AG09309 (cell line): ENCODE data around the gene HOXA7.

Experiments
- DNase-seq: peaks from one replicate; pipeline ENCODE4 v3.0.0-alpha.2; 2010; ENCODE audit warnings: low read depth
- H3K4me3 ChIP-seq: 2 replicates; pipeline ENCODE4 v1.5.1; 2011; ENCODE audit warnings: mild to moderate bottlenecking, low read depth, low read length, moderate library complexity; ENCODE audit not compliant: control insufficient read depth
- CTCF ChIP-seq: IDR thresholded peaks from 2 replicates; pipeline ENCODE4 v1.5.1; 2011; ENCODE audit warnings: mild to moderate bottlenecking, low read depth, low read length, inconsistent platforms; ENCODE audit not compliant: insufficient read depth, control insufficient read depth; ENCODE audit errors: missing control alignments

Gene HOXA7

GRCh38 chr7:27132978-27133377, 23.5 kb downstream of the HOXA7 start:
- TF ChIP-seq CTCF: no peak
- DNase-seq: no peak
- H3K4me3 ChIP-seq: no peak overlapping the region

GRCh38 chr7:27132214-27132613, 24.3 kb downstream of the HOXA7 start:
- no peak for DNase-seq
- TF ChIP-seq CTCF: no peak
- no peak overlapping the region for H3K4me3 ChIP-seq

DNA sequence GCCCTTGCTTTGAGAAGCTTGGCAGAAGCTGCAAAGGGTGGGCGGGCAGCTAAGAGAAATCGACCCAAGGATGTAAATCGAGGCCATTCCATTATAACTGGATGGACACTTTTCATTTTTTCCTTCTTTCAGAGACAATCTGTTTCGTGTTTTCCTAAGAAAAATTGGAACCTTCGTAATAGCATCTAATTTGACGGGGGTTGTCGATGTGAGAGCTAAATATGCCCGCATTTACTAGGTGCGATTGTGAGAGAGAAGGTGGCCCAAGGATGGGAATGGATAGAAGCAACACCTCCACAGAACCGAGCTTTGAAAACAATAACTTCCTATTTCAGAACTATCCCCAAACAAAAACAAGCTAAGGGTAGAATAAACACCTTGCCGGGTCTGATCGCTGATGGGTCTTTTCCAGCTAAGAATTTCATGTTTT, 25.1 kb downstream of the HOXA7 start:
- H3K4me3 ChIP-seq: peak overlapping the region; percentile 75
- DNase-seq: no peak

DNA sequence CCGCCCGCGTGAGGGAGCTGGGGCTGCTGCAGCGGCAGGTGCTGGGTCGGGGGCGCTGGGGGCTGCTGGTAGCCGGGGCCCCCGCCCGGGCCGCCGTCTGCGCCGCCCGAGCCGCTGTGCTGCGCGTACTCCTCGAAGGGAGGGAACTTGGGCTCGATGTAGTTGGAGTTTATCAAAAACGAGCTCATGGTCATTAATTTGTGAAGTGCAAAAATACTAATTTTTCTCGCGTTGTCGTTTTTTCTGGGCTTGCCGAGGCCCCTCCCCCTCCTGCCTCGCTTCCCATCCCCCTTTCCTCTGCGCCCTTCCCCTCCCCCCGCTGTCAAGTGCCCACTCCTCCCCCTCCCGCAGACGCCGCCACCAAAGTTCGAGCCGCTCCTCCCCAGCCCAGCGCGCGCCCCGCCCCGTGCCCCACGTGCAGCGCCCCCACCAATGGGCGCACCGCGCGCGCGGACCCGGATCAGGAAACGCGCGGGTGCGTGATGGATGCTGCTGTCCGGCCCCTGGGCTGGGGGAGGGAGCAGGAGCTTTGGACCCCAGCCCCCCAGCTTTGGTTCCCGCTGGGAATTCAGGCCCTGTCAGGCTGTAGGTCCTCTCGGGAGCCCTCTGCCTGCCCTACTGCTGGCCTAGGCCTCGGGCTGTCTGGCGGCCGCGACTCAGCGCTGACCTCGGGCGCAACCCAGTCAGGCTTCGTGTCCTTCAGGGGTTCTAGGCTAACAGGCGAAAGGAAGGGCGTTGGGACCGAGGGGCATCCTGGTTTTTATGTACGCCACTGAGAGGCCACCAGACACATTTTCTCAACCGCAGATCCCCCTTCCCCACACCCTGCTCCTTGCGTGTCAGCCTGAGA, 25.7 kb downstream of the HOXA7 start, which contains the start of gene HOXA4:
HOXA4 (minus strand) TSS at position 218 of the 850 bp plus-strand sequence; CDS start at position 194, 24 bp downstream.
- H3K4me3 ChIP-seq: peak within 1 kb of the TSS; percentile 75
- TF ChIP-seq CTCF: no peak
- DNase-seq: no peak

More for the DNA sequence above, 25.1 kb downstream of the HOXA7 start:
- TF ChIP-seq CTCF: no peak

DNA sequence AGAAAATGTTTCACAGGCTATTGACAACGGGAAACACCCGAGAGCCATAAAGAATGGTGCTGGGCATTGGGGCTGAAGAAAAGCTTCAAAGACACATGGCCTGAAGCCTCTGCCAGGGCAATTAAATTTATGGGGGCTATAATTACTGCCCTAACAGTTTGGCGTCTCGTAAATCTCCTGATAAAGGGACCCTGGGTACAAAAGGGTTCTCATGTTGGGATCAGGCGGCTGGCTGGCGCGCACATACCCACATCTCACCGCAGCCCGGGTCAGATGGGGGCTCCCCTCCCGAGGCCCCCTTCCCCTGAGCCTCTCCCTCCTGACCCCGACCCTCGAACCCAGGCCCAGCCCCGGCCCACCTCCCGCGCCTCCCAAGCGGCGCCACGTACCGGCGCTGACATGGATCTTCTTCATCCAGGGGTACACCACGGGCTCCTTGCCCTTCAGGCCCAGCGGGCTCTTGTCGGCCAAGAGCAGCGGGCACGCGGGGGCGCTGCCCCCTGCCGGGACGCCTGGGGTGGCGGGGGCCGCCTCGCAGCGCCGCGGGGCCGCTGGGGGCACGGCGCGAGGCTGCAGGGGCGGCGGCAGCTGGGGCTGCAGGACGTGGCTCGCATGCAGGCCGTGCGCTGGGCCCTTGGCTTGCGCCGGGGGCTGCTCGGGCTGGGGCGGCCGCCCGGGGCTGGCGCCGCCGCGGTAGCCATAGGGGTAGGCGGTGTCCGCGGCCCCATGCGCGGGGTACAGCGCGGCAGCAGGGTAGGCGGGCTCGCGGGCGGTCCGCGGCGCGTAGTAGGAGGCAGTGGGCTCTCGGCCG, 26.5 kb downstream of the HOXA7 start:
- peak; percentile 16 for TF ChIP-seq CTCF
- H3K4me3 ChIP-seq: peak overlapping the region; percentile 75
- DNase-seq: no peak

GRCh38 chr7:27128776-27129728, 27.4 kb downstream of the HOXA7 start:
- TF ChIP-seq CTCF: no peak
- DNase-seq: no peak
- no peak overlapping the region for H3K4me3 ChIP-seq
